Activated naive CD4-positive, alpha-beta T cell treated with anti-CD3 and anti-CD28 coated beads for 36 hours (primary cell): ENCODE results near the gene LRRC42. TPM values are rescaled to one million over a fixed set of nuclear protein-coding genes. Genes with fewer than 3 reads are reported as not detected.
A peak's percentile ranks its signal among the peaks of the same experiment; 100 is the strongest.
"Not testable (repeated sequence)": the region's sequence is repeated elsewhere in the genome, so short reads cannot be mapped to it uniquely, and the experiment has no call there.

Experiments
- CTCF ChIA-PET: fragments of 350-600 bp; sonication (Branson Sonifier 250); formaldehyde crosslinking; loops from one replicate; lab custom pipeline; 2021; ENCODE audit warnings: antibody characterized with exemption; lab: Charles Lee
- DNase-seq: peaks from one replicate; pipeline ENCODE4 v3.0.0-alpha.2; 2020
- H3K27ac Mint-ChIP-seq: one replicate; pipeline ENCODE4 v1.8.0; 2021; ENCODE audit warnings: mild to moderate bottlenecking, mixed read lengths
- H3K27me3 Mint-ChIP-seq: one replicate; pipeline ENCODE4 v1.8.0; 2021; ENCODE audit warnings: low read depth, mixed read lengths
- H3K36me3 Mint-ChIP-seq: one replicate; pipeline ENCODE4 v1.8.0; 2021; ENCODE audit warnings: low read depth, mixed read lengths
- H3K4me1 Mint-ChIP-seq: one replicate; pipeline ENCODE4 v1.8.0; 2021; ENCODE audit warnings: low read depth, mixed read lengths
- H3K4me3 Mint-ChIP-seq: one replicate; pipeline ENCODE4 v1.8.0; 2021; ENCODE audit warnings: mild to moderate bottlenecking, moderate library complexity, mixed read lengths
- H3K9me3 Mint-ChIP-seq: one replicate; pipeline ENCODE4 v1.8.0; 2021; ENCODE audit warnings: mixed read lengths
- intact Hi-C: fragments of 100-400 bp; cut with micrococcal nuclease; formaldehyde crosslinking; loops from one replicate; pipeline ENCODE4 v1.15.1; 2023
- total RNA-seq, 2 experiments: library from RNA; stranded (reverse); gene quantifications; one replicate each; pipeline ENCODE4 v1.2.3, GENCODE V29; 2021

LRRC42 gene
- total RNA-seq, 2 experiments from 2014 or later: 19.9 to 21.3 TPM

GRCh38 chr1:53979712-53980450, 33.7 kb downstream of the LRRC42 start:
- no peak for DNase-seq
- no peak overlapping the region for H3K27ac Mint-ChIP-seq
- peaks cover 4% of the 10 kb centered on the region for H3K36me3 Mint-ChIP-seq
- intact Hi-C loops: no loop called here
- no peaks in the 10 kb centered on the region for H3K27me3 Mint-ChIP-seq
- CTCF ChIA-PET: interaction anchor here (1.1 kb wide), 1 partner anchor 119 kb away, joined by 6 read pairs; no protein-coding TSS in a partner anchor
- no peaks in the 10 kb centered on the region for H3K9me3 Mint-ChIP-seq
- H3K4me3 Mint-ChIP-seq: no peak overlapping the region
- peaks cover 7% of the 10 kb centered on the region for H3K4me1 Mint-ChIP-seq

GRCh38 chr1:53981220-53981619, 35.1 kb downstream of the LRRC42 start:
- intact Hi-C loops: no loop called here
- no peaks in the 10 kb centered on the region for H3K9me3 Mint-ChIP-seq
- H3K36me3 Mint-ChIP-seq: no peaks in the 10 kb centered on the region
- H3K27me3 Mint-ChIP-seq: no peaks in the 10 kb centered on the region
- no peak overlapping the region for H3K4me3 Mint-ChIP-seq
- no peak for DNase-seq
- H3K4me1 Mint-ChIP-seq: peaks cover 15% of the 10 kb centered on the region
- no peak overlapping the region for H3K27ac Mint-ChIP-seq
- CTCF ChIA-PET: no interaction called here

GRCh38 chr1:53982034-53982762, 36.0 kb downstream of the LRRC42 start:
- Mint-ChIP-seq H3K9me3 (no peaks in the 10 kb centered on the region), H3K36me3 (no peaks in the 10 kb centered on the region), H3K4me1 (peaks cover 22% of the 10 kb centered on the region), H3K27me3 (no peaks in the 10 kb centered on the region), H3K4me3 (no peak overlapping the region), H3K27ac (no peak overlapping the region)
- CTCF ChIA-PET: interaction anchor here (0.5 kb wide), 1 partner anchor 11 kb away, joined by 3 read pairs; no protein-coding TSS in a partner anchor
- intact Hi-C loops: no loop called here
- DNase-seq: no peak

- Mint-ChIP-seq H3K27me3 (no peaks in the 10 kb centered on the region), H3K27ac (no peak overlapping the region), H3K36me3 (no peaks in the 10 kb centered on the region), H3K9me3 (no peaks in the 10 kb centered on the region), H3K4me3 (no peak overlapping the region), H3K4me1 (peaks cover 27% of the 10 kb centered on the region)
- CTCF ChIA-PET: interaction anchor here (0.8 kb wide), 1 partner anchor 736 kb away, joined by 5 read pairs; no protein-coding TSS in a partner anchor
- DNase-seq: no peak
- intact Hi-C loops: no loop called here
Observed at GRCh38 chr1:53982763-53983104, 36.6 kb downstream of the LRRC42 start.

GRCh38 chr1:53984726-53985125, 38.6 kb downstream of the LRRC42 start:
- no peaks in the 10 kb centered on the region for H3K27me3 Mint-ChIP-seq
- H3K27ac Mint-ChIP-seq: no peak overlapping the region
- H3K4me1 Mint-ChIP-seq: peaks cover 31% of the 10 kb centered on the region
- DNase-seq: no peak
- no peaks in the 10 kb centered on the region for H3K9me3 Mint-ChIP-seq
- H3K4me3 Mint-ChIP-seq: no peak overlapping the region
- intact Hi-C loops: no loop called here
- CTCF ChIA-PET: no interaction called here
- no peaks in the 10 kb centered on the region for H3K36me3 Mint-ChIP-seq

GRCh38 chr1:53986458-53986857, 40.3 kb downstream of the LRRC42 start:
- CTCF ChIA-PET: interaction anchor here (0.6 kb wide), 1 partner anchor 13 kb away, joined by 7 read pairs; no protein-coding TSS in a partner anchor
- Mint-ChIP-seq H3K27ac (no peak overlapping the region), H3K9me3 (no peaks in the 10 kb centered on the region), H3K4me1 (peaks cover 31% of the 10 kb centered on the region), H3K36me3 (no peaks in the 10 kb centered on the region), H3K27me3 (no peaks in the 10 kb centered on the region), H3K4me3 (no peak overlapping the region)
- DNase-seq: no peak
- intact Hi-C loops: no loop called here

GRCh38 chr1:53987880-53988279, 41.7 kb downstream of the LRRC42 start:
- H3K27me3 Mint-ChIP-seq: no peaks in the 10 kb centered on the region
- no peak overlapping the region for H3K27ac Mint-ChIP-seq
- peaks cover 3% of the 10 kb centered on the region for H3K9me3 Mint-ChIP-seq
- intact Hi-C loops: loop anchor here (2.0 kb wide), 1 partner anchor 65 kb away; the partner anchor contains the start of genes TCEANC2 and TMEM59
- peak; percentile 38 for DNase-seq
- no peak overlapping the region for H3K4me3 Mint-ChIP-seq
- CTCF ChIA-PET: interaction anchor here (0.8 kb wide), 1 partner anchor 9 kb away, joined by 3 read pairs; no protein-coding TSS in a partner anchor
- peaks cover 24% of the 10 kb centered on the region for H3K4me1 Mint-ChIP-seq
- H3K36me3 Mint-ChIP-seq: no peaks in the 10 kb centered on the region

GRCh38 chr1:53992085-53992874, 46.1 kb downstream of the LRRC42 start:
- Mint-ChIP-seq H3K4me3 (no peak overlapping the region), H3K36me3 (no peaks in the 10 kb centered on the region), H3K4me1 (peaks cover 9% of the 10 kb centered on the region), H3K27ac (no peak overlapping the region), H3K9me3 (peaks cover 3% of the 10 kb centered on the region), H3K27me3 (no peaks in the 10 kb centered on the region)
- peak; percentile 8 for DNase-seq
- intact Hi-C loops: no loop called here
- CTCF ChIA-PET: interaction anchor here (0.8 kb wide), 1 partner anchor 33 kb away, joined by 3 read pairs; no protein-coding TSS in a partner anchor

GRCh38 chr1:53994516-53994915, 48.4 kb downstream of the LRRC42 start:
- H3K9me3 Mint-ChIP-seq, H3K4me1 Mint-ChIP-seq, CTCF ChIA-PET, H3K36me3 Mint-ChIP-seq, H3K27ac Mint-ChIP-seq, H3K4me3 Mint-ChIP-seq, DNase-seq, intact Hi-C loops, H3K27me3 Mint-ChIP-seq: not testable (repeated sequence)

- CTCF ChIA-PET: no interaction called here
- Mint-ChIP-seq H3K36me3 (no peaks in the 10 kb centered on the region), H3K9me3 (peaks cover 3% of the 10 kb centered on the region)
Observed at GRCh38 chr1:53995683-53996082, 49.5 kb downstream of the LRRC42 start.

GRCh38 chr1:53998223-53998622, 52.1 kb downstream of the LRRC42 start:
- no peaks in the 10 kb centered on the region for H3K4me1 Mint-ChIP-seq

More at GRCh38 chr1:53995683-53996082, 49.5 kb downstream of the LRRC42 start:
- Mint-ChIP-seq H3K27me3 (no peaks in the 10 kb centered on the region), H3K4me3 (no peak overlapping the region), H3K27ac (no peak overlapping the region), H3K4me1 (no peaks in the 10 kb centered on the region)
- intact Hi-C loops: no loop called here
- no peak for DNase-seq

GRCh38 chr1:53999920-54000319, 53.8 kb downstream of the LRRC42 start:
- no peaks in the 10 kb centered on the region for H3K27me3 Mint-ChIP-seq
- DNase-seq: no peak
- intact Hi-C loops: no loop called here
- no peak overlapping the region for H3K27ac Mint-ChIP-seq
- no peaks in the 10 kb centered on the region for H3K4me1 Mint-ChIP-seq
- H3K4me3 Mint-ChIP-seq: no peak overlapping the region
- no peaks in the 10 kb centered on the region for H3K9me3 Mint-ChIP-seq
- CTCF ChIA-PET: interaction anchor here (0.7 to 0.9 kb wide), 2 partner anchors 14 to 115 kb away, joined by 3 to 7 read pairs; no protein-coding TSS in a partner anchor
- H3K36me3 Mint-ChIP-seq: no peaks in the 10 kb centered on the region

More at GRCh38 chr1:53998223-53998622, 52.1 kb downstream of the LRRC42 start:
- intact Hi-C loops: no loop called here
- H3K27me3 Mint-ChIP-seq: no peaks in the 10 kb centered on the region
- no peaks in the 10 kb centered on the region for H3K9me3 Mint-ChIP-seq
- no peak overlapping the region for H3K4me3 Mint-ChIP-seq
- CTCF ChIA-PET: no interaction called here
- DNase-seq: no peak
- H3K27ac Mint-ChIP-seq: no peak overlapping the region
- H3K36me3 Mint-ChIP-seq: no peaks in the 10 kb centered on the region
